OCI-LY7 (cell line): ENCODE data around the gene CPB1. TPM values are rescaled to one million over a fixed set of nuclear protein-coding genes. Genes with fewer than 3 reads are reported as not detected.

Experiments
- BruUV-seq: library from RNA; stranded (reverse); fragments of 400-500 nt; replicated peaks from 2 replicates; lab custom pipeline; 2021; lab: Mats Ljungman, UMichigan
- CTCF ChIA-PET: fragments of 300-600 bp; sonication (Branson Sonifier 250); formaldehyde crosslinking; loops from one replicate; lab custom pipeline; 2022; ENCODE audit warnings: antibody characterized with exemption; ENCODE audit not compliant: unreplicated experiment; lab: Charles Lee
- POLR2A ChIA-PET: fragments of 300-600 bp; sonication (Branson Sonifier 250); formaldehyde crosslinking; loops from one replicate; lab custom pipeline; 2022; ENCODE audit warnings: antibody characterized with exemption; lab: Charles Lee
- DNase-seq: peaks from one replicate; pipeline ENCODE4 v3.0.0-alpha.2; 2015; ENCODE audit warnings: low spot score
- H2AFZ ChIP-seq: fragments of 200-600 bp; sonication (generic), shearing (Covaris generic); 2 replicates; pipeline ENCODE4 v1.6.1; 2014; ENCODE audit warnings: mild to moderate bottlenecking, antibody characterized with exemption, low read length, moderate library complexity
- H3K27ac ChIP-seq: fragments of 200-600 bp; sonication (generic); 2 replicates; pipeline ENCODE4 v1.5.1; 2014; ENCODE audit warnings: mixed run types, low read depth, mild to moderate bottlenecking, moderate library complexity, low read length, inconsistent platforms; ENCODE audit not compliant: poor library complexity, severe bottlenecking
- H3K36me3 ChIP-seq: fragments of 200-600 bp; sonication (generic); 2 replicates; pipeline ENCODE4 v1.6.1; 2014; ENCODE audit warnings: mild to moderate bottlenecking, antibody characterized with exemption, low read length, moderate library complexity, mixed read lengths; ENCODE audit not compliant: insufficient read depth
- H3K4me1 ChIP-seq: fragments of 200-600 bp; sonication (generic); 2 replicates; pipeline ENCODE4 v1.5.1; 2014; ENCODE audit warnings: mild to moderate bottlenecking, low read length; ENCODE audit not compliant: insufficient read depth, poor library complexity, severe bottlenecking
- H3K4me2 ChIP-seq: fragments of 200-600 bp; sonication (generic); 2 replicates; pipeline ENCODE4 v1.6.1; 2014; ENCODE audit warnings: mild to moderate bottlenecking, low read length
- H3K4me3 ChIP-seq: fragments of 200-600 bp; sonication (generic); 2 replicates; pipeline ENCODE4 v1.5.1; 2014; ENCODE audit warnings: mild to moderate bottlenecking, low read depth, low read length; ENCODE audit not compliant: poor library complexity, severe bottlenecking
- H3K79me2 ChIP-seq: fragments of 200-600 bp; sonication (generic); 2 replicates; pipeline ENCODE4 v1.6.1; 2016; ENCODE audit warnings: low read depth, mild to moderate bottlenecking, low read length, moderate library complexity, mixed read lengths; ENCODE audit not compliant: insufficient read depth
- H3K9me2 ChIP-seq: fragments of 200-600 bp; sonication (generic); 2 replicates; pipeline ENCODE4 v1.6.1; 2016; ENCODE audit warnings: mild to moderate bottlenecking, low read length, mixed read lengths; ENCODE audit not compliant: insufficient read depth
- H3K9me3 ChIP-seq: fragments of 200-600 bp; sonication (generic); 2 replicates; pipeline ENCODE4 v1.6.1; 2014; ENCODE audit warnings: mild to moderate bottlenecking, mixed run types, low read length, mixed read lengths
- H4K20me1 ChIP-seq: fragments of 200-600 bp; sonication (generic); 2 replicates; pipeline ENCODE4 v1.6.1; 2014; ENCODE audit warnings: mild to moderate bottlenecking, antibody characterized with exemption, low read length, moderate library complexity, mixed read lengths; ENCODE audit not compliant: insufficient read depth
- CTCF ChIP-seq: fragments of 200-600 bp; sonication (generic); conservative IDR thresholded peaks from 2 replicates; pipeline ENCODE4 v1.5.1; 2014; ENCODE audit warnings: mild to moderate bottlenecking, antibody characterized with exemption, low read length, moderate library complexity, mixed read lengths
- EZH2phosphoT487 ChIP-seq: fragments of 200-600 bp; sonication (generic); IDR thresholded peaks from 2 replicates; pipeline ENCODE4 v1.6.1; 2018; ENCODE audit warnings: low read depth, borderline replicate concordance, mild to moderate bottlenecking, mixed run types, antibody characterized with exemption, low read length, moderate library complexity, mixed read lengths
- intact Hi-C: fragments of 100-400 bp; cut with micrococcal nuclease; formaldehyde crosslinking; loops from one replicate; pipeline ENCODE4 v1.10.0; 2022; ENCODE audit not compliant: unreplicated experiment
- total RNA-seq, 2 experiments: library from RNA; depleted of rRNA in 1 of 2; stranded (reverse); fragments of >200 nt in 1 of 2; shearing (Covaris generic) in 1 of 2; gene quantifications; 2 replicates each; pipeline ENCODE4 v1.2.3, GENCODE V29; 2014 to 2022

The CPB1 gene
- total RNA-seq, 2 experiments from 2014 or later = not detected

GRCh38 chr3:148856384-148856783, 28.8 kb downstream of the CPB1 start:
- TF ChIP-seq EZH2phosphoT487 (no peak), CTCF (no peak)

GRCh38 chr3:148857316-148857715, 29.7 kb downstream of the CPB1 start:
- H3K36me3 ChIP-seq = no peaks in the 10 kb centered on the region
- H3K9me2 ChIP-seq = no peaks in the 10 kb centered on the region
- no peaks in the 10 kb centered on the region for H3K4me1 ChIP-seq
- no peaks in the 10 kb centered on the region for H3K9me3 ChIP-seq
- no peak overlapping the region for H2AFZ ChIP-seq
- no peaks in the 10 kb centered on the region for H4K20me1 ChIP-seq
- DNase-seq = no peak
- ChIA-PET CTCF (no interaction called here), POLR2A (interaction anchor here (0.6 kb wide), 1 partner anchor 10 kb away, joined by 3 read pairs; no protein-coding TSS in a partner anchor)
- TF ChIP-seq EZH2phosphoT487 = no peak
- no peak for TF ChIP-seq CTCF
- H3K79me2 ChIP-seq = no peaks in the 10 kb centered on the region
- H3K4me2 ChIP-seq = no peak overlapping the region
- BruUV-seq = no TSS peak
- intact Hi-C loops = no loop called here
- H3K4me3 ChIP-seq = no peak overlapping the region
- H3K27ac ChIP-seq = no peak overlapping the region

More at GRCh38 chr3:148856384-148856783, 28.8 kb downstream of the CPB1 start:
- no TSS peak for BruUV-seq
- Histone ChIP-seq H3K4me3 (no peak overlapping the region), H3K4me2 (no peak overlapping the region), H3K4me1 (no peaks in the 10 kb centered on the region), H3K79me2 (no peaks in the 10 kb centered on the region), H4K20me1 (no peaks in the 10 kb centered on the region), H3K9me2 (no peaks in the 10 kb centered on the region), H2AFZ (no peak overlapping the region), H3K9me3 (no peaks in the 10 kb centered on the region), H3K27ac (no peak overlapping the region), H3K36me3 (no peaks in the 10 kb centered on the region)
- ChIA-PET POLR2A (interaction anchor here (0.6 kb wide), 1 partner anchor 11 kb away, joined by 3 read pairs; no protein-coding TSS in a partner anchor), CTCF (no interaction called here)
- intact Hi-C loops = no loop called here
- DNase-seq = no peak

GRCh38 chr3:148861277-148861869, 33.8 kb downstream of the CPB1 start:
- Histone ChIP-seq H3K4me2 (no peak overlapping the region), H3K9me2 (no peaks in the 10 kb centered on the region), H3K9me3 (no peaks in the 10 kb centered on the region), H3K79me2 (no peaks in the 10 kb centered on the region), H3K27ac (no peak overlapping the region), H2AFZ (no peak overlapping the region), H3K36me3 (no peaks in the 10 kb centered on the region), H3K4me1 (no peaks in the 10 kb centered on the region), H4K20me1 (no peaks in the 10 kb centered on the region), H3K4me3 (no peak overlapping the region)
- DNase-seq = peak; percentile 55
- BruUV-seq = no TSS peak
- peak; percentile 94 for TF ChIP-seq CTCF
- no peak for TF ChIP-seq EZH2phosphoT487
- intact Hi-C loops = loop anchor here (1.0 kb wide), 1 partner anchor 86 kb away; no protein-coding TSS in a partner anchor
- ChIA-PET POLR2A (interaction anchor here (0.8 kb wide), 1 partner anchor 867 kb away, joined by 3 read pairs; no protein-coding TSS in a partner anchor), CTCF (no interaction called here)
